Measurements from ENCODE around the gene CTIF.

DNA sequence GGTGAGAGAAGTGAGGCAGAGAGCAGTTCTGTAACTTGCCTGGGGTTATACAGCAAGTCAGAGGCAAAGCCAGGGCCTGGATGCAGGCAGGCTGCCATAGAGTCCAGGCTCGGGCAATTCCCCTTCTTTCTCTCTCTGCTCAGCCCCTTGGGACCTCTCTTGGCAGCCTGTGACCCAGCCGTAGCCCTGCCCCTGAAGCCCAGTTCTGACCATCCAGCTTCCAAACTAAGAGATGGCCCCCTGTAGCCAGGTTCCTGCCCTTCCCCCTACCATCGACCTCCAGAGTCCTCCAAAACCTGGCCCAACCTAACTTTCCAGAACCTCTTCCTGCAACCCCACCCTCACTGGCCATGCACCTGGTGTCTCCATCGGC lies 201.2 kb downstream of the CTIF start:
- TF ChIP-seq POLR2A (IDR thresholded peaks at IDR 0.05; ENCODE audit: low read depth, low read length) (no peak), POLR2AphosphoS5 (IDR thresholded peaks at IDR 0.05; ENCODE audit: low read depth, low read length) (no peak)
